Globus pallidus (tissue), 1 donor: ENCODE results near the gene SLC27A6.

Source experiments
- DNase-seq: peaks from one replicate; pipeline ENCODE4 v3.0.0-alpha.2; 2015; ENCODE audit warnings: low spot score

Gene SLC27A6

DNA sequence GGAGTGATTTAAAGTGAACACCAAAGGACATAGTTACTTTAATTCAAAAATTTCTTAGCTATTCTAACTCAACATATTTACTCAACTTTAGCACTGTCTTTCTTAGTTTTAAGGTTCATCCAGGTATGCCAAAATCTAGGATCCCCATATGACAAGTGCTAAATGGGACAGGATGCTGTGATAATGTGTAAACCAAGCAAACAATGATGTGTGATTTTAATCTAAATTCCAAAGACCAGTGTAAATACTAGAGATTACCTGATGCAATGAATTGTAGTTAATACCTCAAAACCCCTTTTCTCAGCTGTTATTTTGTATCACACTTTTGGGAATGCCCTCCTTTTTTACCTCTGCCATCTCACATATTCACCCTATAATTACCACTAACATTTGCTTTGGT, 102.5 kb downstream of the SLC27A6 start:
- DNase-seq = no peak

DNA sequence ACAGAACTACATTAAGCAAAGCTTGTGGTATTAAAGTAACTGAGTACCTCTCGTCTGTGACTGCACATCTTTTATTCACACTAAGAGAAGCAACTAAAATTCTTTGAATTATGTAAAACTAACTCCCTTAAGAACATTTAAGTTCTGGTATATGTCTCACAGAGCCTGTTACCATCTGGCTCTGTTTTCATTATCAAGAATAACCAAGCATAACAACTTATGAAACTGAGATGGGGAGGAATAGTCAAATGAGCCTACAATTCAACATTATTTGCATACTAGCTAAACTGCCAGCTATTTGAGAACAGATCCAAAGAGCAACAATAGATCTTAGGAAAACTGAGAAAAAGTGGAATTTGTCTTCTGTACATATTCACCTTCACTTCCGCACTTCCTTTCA, 104.0 kb downstream of the SLC27A6 start:
- DNase-seq = no peak

DNA sequence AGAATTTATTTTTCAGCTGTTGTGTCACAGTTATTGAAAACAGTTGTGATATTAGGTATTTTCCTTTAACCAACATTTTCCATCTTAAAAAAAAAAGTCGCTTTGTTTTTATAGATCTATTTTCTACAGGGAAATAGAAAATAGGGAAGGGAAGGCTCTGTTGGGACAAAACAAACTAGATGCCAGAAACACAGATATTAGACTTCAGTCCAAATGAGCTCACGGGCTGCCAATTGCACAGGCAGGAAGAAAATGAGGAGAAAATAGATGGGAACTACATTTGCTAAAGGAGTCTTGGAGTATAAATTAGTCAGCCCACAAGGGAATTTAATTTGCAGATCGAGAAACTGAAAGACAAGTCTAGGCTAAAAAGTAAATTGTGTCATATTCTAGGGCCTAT, 107.8 kb downstream of the SLC27A6 start:
- DNase-seq = no peak

DNA sequence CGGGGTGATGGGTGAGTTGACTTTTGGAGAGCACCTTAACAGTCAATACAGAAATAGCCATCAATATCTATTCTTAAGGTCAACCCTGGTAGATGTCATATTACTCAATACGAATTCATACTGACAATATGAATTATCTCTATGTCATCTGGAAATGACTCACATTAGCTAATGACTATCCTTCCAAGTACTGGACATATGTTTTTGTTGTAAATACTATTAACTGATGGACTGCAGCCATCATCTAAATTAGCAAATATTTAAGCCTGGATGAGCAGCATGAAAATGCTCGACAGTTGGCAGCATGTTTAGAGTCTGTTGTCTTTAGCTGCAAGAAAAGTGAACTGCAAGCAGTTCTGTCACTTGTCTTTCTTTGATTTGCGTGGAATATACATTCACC, 109.6 kb downstream of the SLC27A6 start:
- no peak for DNase-seq

DNA sequence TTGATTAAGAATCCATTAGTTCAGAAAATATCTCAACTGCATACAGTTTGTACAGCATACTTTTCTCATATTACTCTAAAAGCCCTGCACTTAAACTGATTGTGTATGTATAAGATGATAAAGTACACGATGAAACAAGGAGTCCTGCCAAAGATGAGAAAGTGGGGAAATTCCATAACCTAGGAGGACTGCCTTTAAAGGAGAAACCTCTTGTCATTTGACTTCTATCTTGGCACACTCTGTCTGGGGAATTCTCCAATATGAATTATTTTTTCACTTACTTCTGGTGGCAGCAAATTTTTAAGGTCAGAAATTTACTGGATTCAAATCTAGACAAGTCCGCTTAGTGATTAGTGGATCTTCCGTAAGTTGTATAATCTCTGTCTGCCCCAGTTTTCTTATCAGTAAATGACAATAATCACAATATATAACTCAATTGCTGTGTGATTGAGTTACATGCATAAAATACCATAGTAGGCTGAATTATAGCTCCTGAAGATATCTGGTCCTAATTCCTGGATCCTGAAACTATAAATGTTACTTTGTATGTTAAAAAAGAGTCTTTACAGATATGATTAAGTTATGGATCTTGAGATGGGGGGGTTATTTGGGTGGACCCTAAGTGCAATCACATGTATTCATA, 112.3 kb downstream of the SLC27A6 start:
- DNase-seq = no peak

DNA sequence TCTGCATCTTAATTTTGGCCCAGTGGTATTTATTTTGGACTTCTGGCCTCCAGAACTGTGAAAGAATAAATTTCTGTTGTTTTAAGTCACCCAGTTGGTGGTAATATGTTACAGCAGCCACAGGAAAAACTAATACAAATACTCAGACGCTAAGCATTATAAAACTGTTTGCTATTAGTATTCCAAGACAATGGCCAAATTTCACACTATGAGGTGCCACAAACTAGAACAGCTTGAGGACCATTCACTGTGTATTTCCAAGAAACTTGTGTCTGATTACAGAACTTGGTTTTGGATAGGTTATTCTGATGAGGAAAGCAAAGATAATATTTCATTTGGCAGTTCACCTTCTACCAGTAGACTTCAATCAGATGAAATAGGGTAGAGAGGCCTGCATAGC, 113.0 kb downstream of the SLC27A6 start:
- no peak for DNase-seq

DNA sequence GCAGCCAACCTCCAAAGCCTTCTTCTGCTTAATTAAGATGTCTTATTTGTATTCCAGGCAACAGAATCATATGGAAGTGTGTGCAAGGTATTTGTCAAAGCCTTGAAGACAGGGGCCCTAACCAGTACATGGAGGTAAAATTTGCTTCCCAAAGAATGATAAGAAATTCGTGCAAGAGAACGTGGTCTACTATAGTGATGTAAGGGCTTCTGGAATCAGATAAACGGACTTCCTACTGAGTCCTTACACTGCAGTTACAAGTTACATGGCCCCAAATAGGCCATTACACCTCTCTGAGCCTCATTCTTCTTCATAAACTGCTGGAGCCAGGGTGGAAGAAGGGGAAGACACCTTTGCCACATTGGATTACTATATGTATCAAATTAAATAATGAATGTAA, 113.4 kb downstream of the SLC27A6 start:
- no peak for DNase-seq

DNA sequence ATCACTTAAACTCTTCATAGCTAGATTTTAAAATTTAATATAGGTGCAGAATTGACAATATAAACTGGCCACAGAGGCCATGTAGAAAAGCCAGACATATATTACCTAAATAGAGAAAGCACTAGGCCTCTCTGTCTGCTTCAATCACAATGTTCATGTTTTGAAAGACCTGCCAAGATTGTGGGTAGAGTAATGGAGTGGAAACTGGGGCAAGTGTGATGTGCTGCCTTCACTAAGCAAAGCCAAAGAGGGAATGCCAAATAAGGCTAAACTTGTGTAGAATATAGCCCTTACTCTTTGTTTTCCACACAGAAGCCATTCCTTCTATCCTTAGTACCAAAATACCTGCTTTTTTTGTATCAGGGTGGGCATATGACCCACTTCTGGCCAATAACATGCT, 114.2 kb downstream of the SLC27A6 start:
- DNase-seq = no peak

DNA sequence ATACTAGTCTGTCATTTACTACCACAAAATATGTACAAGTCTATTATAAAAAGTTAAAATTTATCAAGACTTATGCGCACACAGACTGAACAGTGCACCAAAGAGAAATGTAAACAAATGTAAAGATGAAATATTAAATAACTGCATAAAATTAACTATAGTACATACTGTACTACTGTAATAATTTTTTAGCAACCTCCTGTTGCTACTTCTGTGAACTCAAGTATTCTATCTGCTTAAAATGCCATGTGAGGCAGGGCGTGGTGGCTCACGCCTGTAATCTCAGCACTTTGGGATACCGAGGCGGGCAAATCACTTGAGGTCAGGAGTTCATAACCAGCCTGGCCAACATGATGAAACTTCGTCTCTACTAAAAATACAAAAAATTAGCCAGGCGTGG, 115.5 kb downstream of the SLC27A6 start:
- DNase-seq = no peak

DNA sequence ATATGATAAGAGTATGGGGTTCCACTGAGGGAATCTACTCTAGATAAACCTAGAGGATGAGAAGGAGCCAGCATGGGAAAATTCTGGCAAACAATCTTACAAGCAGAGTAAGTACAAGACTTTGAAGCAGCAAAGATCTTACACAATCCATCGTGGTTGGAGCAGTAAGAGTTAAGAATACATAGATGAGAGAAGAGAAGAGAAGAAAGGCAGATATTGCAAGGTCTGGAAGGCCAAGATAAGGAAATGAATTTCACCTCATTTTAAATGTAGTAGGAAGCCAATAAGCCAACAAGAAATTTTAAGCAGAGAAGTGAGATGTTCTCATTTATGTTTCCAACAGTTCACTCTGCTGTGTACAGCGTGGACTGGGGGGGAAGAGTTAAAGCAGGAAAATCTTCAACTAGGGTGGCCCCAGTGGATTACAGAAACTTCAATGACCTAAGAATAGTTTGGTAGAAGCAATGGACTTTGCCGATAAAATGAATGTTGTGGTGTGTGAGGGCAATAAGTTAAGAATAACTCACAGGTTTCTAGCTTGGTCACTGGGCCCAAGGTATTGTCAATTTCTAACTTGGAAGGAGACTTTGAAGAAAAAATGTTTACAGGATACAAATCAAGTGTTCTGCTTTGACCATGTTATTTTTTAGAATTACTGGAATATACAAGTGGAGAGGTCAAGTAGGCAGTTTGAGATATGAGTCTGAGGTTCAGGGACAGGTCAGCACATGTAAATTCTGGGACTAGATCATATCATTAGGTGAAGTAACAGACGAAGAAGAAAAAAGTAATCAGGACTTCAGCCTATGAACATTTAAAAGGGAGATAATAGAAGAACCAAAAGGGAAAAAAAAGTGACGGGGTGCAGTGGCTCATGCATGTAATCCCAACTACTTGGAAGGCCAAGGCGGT, 117.2 kb downstream of the SLC27A6 start:
- no peak for DNase-seq
